ENCODE data around the gene TRAF6.
"Not testable (repeated sequence)": the region's sequence is repeated elsewhere in the genome, so short reads cannot be mapped to it uniquely, and the experiment has no call there.

DNA sequence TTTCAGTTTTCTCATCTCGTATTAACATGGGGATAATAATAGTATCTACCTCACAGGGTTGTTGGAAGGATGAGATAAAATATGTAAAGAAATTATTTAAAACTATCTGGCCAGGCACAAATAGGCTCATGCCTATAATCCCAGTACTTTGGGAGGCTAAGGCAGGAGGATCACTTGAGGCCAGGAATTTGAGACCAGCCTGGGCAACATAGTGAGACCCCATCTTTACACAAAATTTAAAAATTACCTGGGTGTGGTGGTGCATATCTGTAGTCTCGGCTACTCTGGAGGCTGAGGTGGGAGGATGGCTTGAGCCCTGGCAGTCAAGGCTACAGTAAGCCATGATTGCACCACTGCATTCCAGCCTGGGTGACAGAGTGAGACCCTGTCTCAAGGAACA is 990 bp upstream of the TRAF6 start:
- TF ChIP-seq, protein P1, sequence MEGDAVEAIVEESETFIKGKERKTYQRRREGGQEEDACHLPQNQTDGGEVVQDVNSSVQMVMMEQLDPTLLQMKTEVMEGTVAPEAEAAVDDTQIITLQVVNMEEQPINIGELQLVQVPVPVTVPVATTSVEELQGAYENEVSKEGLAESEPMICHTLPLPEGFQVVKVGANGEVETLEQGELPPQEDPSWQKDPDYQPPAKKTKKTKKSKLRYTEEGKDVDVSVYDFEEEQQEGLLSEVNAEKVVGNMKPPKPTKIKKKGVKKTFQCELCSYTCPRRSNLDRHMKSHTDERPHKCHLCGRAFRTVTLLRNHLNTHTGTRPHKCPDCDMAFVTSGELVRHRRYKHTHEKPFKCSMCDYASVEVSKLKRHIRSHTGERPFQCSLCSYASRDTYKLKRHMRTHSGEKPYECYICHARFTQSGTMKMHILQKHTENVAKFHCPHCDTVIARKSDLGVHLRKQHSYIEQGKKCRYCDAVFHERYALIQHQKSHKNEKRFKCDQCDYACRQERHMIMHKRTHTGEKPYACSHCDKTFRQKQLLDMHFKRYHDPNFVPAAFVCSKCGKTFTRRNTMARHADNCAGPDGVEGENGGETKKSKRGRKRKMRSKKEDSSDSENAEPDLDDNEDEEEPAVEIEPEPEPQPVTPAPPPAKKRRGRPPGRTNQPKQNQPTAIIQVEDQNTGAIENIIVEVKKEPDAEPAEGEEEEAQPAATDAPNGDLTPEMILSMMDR (IDR thresholded peaks at IDR 0.05): not testable (repeated sequence)
- TF ChIP-seq POLR2A (IDR thresholded peaks at IDR 0.05; ENCODE audit: low read depth); EP300 (IDR thresholded peaks at IDR 0.05): not testable (repeated sequence)
